ENCODE measurements around the gene LIX1. TPM values are rescaled to one million over a fixed set of nuclear protein-coding genes. Genes with fewer than 3 reads are reported as not detected.
A peak's percentile ranks its signal among the peaks of the same experiment; 100 is the strongest.

LIX1 gene
- total RNA-seq, 2 donors from 2014 or later = 0.61 TPM; not detected in 1

DNA sequence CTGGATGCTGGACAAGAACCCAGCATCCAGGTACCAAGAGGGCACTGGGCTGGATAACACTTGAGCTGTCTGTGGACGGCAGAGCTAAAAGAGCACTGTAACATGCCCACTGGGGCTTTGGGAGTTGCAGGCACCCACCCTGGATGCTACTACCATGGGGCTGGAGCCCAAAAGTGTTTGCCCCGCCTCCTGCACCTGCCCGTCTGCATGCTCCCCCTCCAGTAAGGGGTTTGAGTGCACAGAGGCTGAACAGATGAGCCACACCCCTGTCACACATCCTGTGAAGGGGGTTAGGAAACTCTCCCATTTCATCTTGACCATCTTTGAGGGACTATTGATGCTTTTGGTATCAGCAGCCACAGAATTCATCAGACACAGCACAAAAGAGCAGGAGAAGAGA lies 69.0 kb downstream of the LIX1 start:
- Histone ChIP-seq H3K4me1 (no peaks in the 10 kb centered on the region), H3K9me3 (no peaks in the 10 kb centered on the region), H3K27ac (no peak overlapping the region), H3K9ac (ENCODE audit: low read depth in 2 of 2, low read length in 2 of 2) (no peak overlapping the region), H3K4me3 (no peak overlapping the region), H3K27me3 (no peaks in the 10 kb centered on the region), H3K36me3 (no peaks in the 10 kb centered on the region)
- DNase-seq = no peak
- intact Hi-C loops (cut with DNase I) = no loop called here
- TF ChIP-seq, protein P1, sequence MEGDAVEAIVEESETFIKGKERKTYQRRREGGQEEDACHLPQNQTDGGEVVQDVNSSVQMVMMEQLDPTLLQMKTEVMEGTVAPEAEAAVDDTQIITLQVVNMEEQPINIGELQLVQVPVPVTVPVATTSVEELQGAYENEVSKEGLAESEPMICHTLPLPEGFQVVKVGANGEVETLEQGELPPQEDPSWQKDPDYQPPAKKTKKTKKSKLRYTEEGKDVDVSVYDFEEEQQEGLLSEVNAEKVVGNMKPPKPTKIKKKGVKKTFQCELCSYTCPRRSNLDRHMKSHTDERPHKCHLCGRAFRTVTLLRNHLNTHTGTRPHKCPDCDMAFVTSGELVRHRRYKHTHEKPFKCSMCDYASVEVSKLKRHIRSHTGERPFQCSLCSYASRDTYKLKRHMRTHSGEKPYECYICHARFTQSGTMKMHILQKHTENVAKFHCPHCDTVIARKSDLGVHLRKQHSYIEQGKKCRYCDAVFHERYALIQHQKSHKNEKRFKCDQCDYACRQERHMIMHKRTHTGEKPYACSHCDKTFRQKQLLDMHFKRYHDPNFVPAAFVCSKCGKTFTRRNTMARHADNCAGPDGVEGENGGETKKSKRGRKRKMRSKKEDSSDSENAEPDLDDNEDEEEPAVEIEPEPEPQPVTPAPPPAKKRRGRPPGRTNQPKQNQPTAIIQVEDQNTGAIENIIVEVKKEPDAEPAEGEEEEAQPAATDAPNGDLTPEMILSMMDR (IDR thresholded peaks at IDR 0.05) = no peak

DNA sequence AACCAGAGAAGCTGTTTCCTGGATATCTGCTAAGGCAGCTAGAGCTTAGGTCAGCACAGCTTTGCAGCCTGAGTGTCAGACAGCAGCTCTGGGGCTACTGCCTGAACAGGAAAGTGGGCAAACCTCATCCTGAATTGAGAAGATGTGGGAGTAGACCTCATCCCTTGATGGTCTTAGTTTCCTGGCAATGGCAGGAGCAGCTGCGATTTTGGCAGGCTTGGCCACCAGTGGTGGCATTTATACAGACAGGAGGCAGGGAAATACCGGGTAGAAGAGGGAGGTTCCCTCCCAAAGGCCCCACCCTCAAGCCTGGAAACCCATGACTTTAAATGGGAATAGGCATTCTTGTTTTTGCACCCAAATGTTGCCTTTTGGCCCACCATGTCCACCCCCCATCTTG lies 69.7 kb downstream of the LIX1 start:
- intact Hi-C loops (cut with DNase I) = no loop called here
- no peak for DNase-seq

DNA sequence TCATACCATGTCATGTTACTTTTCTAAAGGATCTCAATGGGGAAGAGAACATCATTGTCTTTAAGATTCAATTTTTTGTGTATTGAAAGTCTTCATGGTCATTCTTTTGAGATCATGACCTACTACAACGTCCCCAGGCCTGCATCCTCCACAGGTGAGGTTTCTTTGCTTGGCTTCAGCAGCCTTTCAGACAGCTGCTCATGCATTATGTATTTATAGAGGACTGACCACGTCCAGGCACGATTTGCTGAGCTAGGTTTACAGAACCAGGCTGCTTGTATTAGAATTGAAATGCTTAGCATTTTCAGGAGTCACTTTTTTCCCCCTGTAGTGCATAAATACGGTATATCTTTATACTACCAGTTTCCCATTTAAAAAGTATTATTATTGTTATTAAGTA lies 70.4 kb downstream of the LIX1 start:
- no peak overlapping the region for H3K9ac ChIP-seq (ENCODE audit: low read depth in 2 of 2, low read length in 2 of 2)
- no peaks in the 10 kb centered on the region for H3K27me3 ChIP-seq
- DNase-seq = no peak
- H3K4me3 ChIP-seq = no peak overlapping the region
- H3K9me3 ChIP-seq = no peaks in the 10 kb centered on the region
- intact Hi-C loops (cut with DNase I) = no loop called here
- H3K27ac ChIP-seq = no peak overlapping the region
- H3K4me1 ChIP-seq = no peaks in the 10 kb centered on the region
- H3K36me3 ChIP-seq = no peaks in the 10 kb centered on the region
- TF ChIP-seq, protein P1 (IDR thresholded peaks at IDR 0.05) = no peak

More for the DNA sequence above, 69.7 kb downstream of the LIX1 start:
- no peaks in the 10 kb centered on the region for H3K4me1 ChIP-seq
- H3K4me3 ChIP-seq = no peak overlapping the region
- H3K36me3 ChIP-seq = no peaks in the 10 kb centered on the region
- TF ChIP-seq, protein P1 (IDR thresholded peaks at IDR 0.05) = no peak
- no peak overlapping the region for H3K27ac ChIP-seq
- no peaks in the 10 kb centered on the region for H3K9me3 ChIP-seq
- H3K27me3 ChIP-seq = no peaks in the 10 kb centered on the region
- no peak overlapping the region for H3K9ac ChIP-seq (ENCODE audit: low read depth in 2 of 2, low read length in 2 of 2)

DNA sequence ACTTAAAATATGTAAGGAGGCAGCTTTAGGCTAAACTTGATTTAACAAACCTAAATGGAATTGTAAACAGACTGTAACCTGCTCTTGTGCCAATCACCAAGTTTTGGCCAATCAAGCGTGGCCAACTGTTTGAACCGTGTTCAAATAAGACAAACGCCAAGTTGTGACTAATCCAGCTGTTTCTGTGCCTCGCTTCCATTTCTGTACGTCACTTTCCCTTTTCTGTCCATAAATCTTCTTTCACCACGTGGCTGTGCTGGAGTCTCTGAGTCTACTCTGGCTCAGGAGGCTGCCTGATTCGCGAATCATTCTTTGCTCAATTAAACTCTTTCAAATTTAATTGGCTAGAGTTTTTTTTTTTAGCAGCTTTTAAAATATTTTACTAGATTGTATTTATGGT lies 71.3 kb downstream of the LIX1 start:
- intact Hi-C loops (cut with DNase I) = no loop called here
- no peak overlapping the region for H3K27ac ChIP-seq
- no peak overlapping the region for H3K9ac ChIP-seq (ENCODE audit: low read depth in 2 of 2, low read length in 2 of 2)
- H3K27me3 ChIP-seq = no peaks in the 10 kb centered on the region
- TF ChIP-seq, protein P1 (IDR thresholded peaks at IDR 0.05) = no peak
- H3K4me3 ChIP-seq = no peak overlapping the region
- H3K36me3 ChIP-seq = no peaks in the 10 kb centered on the region
- DNase-seq = peak; percentile 25
- H3K9me3 ChIP-seq = no peaks in the 10 kb centered on the region
- no peaks in the 10 kb centered on the region for H3K4me1 ChIP-seq

DNA sequence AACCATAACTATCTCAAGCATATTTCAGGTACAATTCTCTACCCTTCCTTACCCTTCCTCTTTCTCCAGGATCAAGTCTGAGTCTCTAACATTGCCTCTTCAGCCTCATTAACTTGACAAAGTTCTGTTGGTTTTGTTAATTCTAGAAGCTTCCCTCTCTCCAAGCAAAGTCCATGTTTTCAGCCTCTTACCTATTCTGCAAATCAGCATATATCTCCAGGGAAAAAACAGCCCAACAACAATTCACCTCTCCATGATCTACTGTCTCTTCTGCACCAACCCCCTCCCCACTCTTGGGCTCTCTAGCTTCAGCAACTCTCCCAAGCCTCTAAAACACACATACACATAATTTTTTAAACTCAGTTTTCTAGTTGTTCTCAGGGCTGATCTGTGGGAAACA lies 72.2 kb downstream of the LIX1 start:
- H3K36me3 ChIP-seq = no peaks in the 10 kb centered on the region
- H3K9ac ChIP-seq (ENCODE audit: low read depth in 2 of 2, low read length in 2 of 2) = no peak overlapping the region
- intact Hi-C loops (cut with DNase I) = no loop called here
- H3K9me3 ChIP-seq = no peaks in the 10 kb centered on the region
- H3K4me3 ChIP-seq = no peak overlapping the region
- H3K4me1 ChIP-seq = no peaks in the 10 kb centered on the region
- H3K27ac ChIP-seq = no peak overlapping the region
- H3K27me3 ChIP-seq = no peaks in the 10 kb centered on the region
- no peak for DNase-seq
- TF ChIP-seq, protein P1 (IDR thresholded peaks at IDR 0.05) = no peak

All from colonic mucosa (tissue), 4 donors.